HG03064 (cell line): ENCODE measurements around the gene PLEK.
"Not testable (repeated sequence)": the region's sequence is repeated elsewhere in the genome, so short reads cannot be mapped to it uniquely, and the experiment has no call there.

Source experiments
- ATAC-seq: cut with Tn5 transposase; IDR thresholded peaks from one replicate; pipeline ENCODE4 v1.9.1; 2021; ENCODE audit warnings: low read depth; ENCODE audit not compliant: unreplicated experiment

PLEK gene, protein sequence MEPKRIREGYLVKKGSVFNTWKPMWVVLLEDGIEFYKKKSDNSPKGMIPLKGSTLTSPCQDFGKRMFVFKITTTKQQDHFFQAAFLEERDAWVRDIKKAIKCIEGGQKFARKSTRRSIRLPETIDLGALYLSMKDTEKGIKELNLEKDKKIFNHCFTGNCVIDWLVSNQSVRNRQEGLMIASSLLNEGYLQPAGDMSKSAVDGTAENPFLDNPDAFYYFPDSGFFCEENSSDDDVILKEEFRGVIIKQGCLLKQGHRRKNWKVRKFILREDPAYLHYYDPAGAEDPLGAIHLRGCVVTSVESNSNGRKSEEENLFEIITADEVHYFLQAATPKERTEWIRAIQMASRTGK

DNA sequence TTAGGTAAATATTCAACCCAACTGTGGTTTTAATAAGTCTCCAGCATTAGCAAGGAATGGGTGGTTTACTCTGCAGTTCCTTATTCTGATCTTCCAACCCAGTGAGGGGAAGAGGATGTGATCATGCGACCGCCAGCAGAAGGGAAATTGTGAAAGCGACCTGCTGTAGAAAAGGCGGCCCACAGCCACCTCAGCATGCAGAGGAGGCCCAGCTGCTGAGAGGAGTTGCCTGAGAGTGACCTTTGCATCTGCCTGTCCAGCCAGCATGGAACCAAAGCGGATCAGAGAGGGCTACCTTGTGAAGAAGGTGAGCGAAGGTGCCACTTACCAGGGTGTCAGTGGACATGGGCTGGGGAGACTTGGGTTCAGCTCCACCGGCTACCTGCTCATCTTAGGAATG is at the start of gene PLEK:
PLEK (plus strand) TSS at position 196 of the 400 bp plus-strand sequence; CDS start at position 266, 70 bp downstream.
- ATAC-seq: peak; percentile 45

DNA sequence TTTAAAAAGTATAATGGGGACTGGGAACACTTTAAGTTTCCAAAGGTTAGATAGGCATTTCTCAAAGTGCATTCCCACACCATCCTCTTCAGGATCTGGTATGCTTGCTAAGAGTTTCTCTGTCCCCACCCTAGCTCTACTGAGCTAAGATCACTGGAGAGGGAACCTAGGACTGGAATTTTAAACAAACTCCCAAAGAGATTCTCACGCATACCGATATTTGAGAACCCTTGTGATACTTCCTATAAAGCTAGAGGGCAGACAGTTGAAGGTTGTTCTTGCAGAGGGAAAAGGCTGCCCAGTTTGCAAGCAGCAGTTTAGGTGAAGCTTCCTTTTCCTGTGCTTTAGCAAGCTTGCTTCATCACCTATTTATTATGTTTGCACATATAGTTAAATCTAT is 49.0 kb upstream of the PLEK start:
- no peak for ATAC-seq

DNA sequence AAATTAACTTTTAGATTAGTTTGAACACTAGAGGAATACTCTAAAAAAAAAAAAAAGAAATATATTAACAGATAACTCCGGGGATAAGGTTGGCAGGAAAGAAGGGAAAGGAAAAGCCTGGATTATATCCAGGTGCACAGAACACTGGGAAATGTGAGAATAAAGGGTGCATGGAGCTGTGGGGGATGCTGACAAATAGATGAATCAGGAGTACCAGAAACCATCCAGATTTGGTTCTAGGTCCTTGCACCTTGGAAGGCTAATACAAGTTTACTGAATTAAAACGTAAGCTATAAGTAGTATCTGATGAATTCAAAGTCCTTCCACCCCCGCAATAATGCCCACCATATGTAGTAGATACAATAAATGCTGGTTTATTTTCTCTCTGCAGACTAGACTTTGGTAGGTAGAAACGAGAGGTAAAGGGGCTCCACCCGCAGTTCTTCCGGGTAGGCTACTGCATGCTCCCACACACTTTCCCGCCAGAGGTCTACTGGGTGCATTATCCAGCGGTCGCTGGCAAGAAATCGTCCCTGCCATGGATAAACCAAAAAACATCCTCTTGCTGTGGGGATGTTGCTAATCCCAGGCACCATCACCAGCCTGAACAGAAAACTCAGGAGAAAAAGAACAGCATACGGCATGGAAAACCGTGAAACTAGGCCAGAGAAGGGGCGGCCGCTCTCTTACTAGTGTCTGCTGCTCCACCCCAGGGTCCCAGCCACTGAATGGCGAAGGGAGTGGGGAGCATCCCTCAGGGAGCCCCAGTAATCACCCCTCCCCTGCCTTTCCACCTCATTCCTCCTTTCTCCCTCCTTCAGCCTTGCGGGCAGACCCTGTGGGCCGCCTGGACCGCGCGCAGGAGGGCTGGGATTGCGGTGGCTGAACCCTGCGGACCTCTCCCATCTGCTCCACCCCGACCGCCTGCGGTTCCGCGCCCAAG is 46.8 kb upstream of the PLEK start:
- no peak for ATAC-seq

DNA sequence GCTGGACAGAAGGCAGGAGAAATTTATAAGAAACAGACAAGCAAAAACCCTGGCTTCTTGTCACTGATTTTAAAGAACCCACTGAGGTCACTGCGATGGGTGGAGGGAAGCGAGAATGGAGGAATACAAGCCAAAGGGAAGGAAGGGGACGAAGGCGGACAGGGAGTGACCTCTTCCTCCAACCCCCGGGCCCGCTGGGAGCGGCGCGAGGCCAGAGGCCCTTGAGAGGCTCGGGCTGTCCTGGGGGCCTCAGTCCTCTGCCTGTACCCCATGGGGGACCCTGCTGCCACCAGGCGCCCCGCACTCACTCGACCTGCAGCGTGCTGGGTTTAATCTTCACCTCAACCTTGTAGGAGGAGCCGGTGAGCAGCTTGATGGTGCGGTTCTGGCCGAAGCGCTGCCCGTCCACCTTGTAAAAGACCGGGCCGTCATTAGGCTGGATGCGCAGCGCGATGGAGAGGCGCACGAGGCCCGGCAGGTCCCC is 46.1 kb upstream of the PLEK start:
- ATAC-seq: no peak

DNA sequence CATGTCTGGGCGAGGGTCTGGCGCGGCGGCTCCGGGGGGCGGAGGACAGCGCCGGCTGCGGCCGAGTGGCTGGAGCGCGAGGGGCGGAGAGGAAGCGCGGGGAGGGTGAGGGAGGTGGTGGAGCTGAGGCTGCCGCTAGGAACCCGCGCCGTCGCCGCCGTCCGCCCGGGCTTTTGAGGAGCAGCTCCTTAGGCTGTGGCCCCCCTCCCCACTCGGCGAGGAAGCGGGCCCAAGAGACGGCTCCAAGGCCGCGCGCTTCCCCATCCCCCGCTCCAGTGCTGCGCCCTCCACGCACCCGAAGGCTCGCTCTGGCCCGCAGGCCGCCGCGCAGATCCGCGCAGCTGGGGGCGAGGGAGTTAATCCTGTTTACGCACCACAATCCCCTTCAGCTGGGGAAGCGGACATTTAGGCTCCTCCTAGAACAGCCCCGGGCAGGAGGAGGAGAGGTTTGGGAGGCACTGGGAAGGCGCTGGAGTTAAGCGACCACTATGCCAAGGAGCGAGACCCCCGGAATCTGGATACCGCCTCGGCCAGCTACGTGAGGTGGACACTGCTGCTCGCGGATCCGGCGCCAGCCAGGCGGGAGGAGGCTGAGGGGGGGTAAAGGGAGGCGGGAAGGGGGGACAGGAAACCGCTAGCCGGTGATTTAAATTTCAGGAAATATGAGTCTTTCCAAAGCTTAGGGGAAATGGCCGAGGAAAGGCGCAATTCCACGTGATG is 45.5 kb upstream of the PLEK start, which contains the start of gene CNRIP1:
CNRIP1 (minus strand) TSS at position 552 of the 720 bp plus-strand sequence; CDS start at position 3, 549 bp downstream.
- no peak for ATAC-seq

DNA sequence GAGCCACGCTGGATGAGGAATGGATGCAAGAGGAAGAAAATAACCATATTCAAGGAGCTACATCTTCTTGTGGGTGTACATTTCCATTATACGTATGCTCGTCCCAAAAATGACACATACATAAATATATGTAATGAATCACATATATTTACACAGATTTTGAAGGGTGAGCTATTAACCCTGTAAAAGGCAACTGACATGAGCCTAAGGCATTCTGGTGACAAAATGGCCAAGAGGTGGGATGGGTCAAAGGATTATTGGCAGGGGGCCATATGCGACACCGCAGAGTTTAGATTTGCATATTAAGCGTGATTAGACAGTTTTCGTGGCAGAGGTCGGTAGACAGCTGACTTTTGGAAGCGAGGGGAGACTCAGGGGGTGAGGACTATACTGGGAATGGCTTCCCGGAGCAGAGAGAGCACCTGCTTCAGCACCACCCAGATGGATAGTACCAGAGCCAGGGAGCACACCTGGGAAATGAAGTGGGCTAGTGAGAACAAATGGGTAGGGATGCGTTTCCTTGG is 44.9 kb upstream of the PLEK start:
- ATAC-seq: no peak

DNA sequence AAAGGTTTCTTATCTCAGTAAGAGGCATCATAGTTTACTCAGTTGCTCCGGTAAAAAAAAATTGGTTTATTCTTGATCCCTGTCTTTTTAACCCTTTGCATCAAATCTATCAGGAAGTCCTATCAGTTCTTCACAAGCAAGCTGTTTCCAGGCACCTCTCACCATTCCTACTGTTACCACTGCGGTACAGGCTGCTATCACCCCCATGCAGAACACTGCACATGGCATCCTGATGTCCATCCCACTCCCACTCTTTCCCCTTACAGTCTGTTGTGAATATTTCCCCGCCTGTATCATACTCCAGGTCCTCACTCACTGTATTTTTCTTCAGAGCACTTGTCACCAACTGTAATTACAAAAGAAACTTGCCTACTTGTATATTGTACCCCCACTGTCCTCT is 40.0 kb upstream of the PLEK start:
- ATAC-seq: no peak

DNA sequence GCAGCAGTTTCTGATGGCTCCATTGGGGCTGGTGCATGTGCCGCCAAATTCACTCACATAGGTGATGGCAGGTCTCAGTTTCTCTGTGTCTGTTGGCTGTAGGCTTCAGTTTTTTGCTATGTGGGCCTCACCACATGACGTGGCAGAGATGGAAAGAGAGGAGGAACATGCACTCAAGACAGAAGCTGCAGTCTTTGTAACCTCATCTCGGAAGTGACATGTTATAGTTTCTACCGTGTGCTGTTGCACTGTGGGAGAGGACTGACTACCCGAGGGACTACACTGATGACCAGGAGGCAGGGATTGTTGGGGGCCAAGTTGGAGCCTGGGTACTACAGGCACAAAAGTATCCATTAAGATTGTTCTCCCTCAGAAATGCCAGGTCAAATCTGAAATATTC is 36.2 kb upstream of the PLEK start:
- ATAC-seq: no peak

DNA sequence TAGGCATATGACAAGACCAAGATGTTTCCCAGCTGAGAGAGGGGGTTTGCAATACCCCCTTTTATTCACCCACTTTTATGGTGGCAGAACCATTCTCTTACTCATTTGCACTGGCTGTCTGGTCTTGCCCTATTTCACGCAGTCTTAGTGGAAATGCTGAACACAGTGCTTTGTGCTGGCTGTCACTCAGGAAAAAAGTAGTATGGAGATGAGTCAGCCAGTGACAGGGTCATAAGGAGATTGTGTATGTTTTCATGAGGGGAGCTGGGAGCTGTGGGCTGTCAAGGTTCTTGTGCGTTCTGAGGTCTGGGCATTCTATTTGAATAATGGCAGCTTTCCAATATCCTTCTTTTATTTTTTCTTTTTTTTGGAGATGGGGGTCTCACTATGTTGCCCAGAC is 34.4 kb upstream of the PLEK start:
- ATAC-seq: no peak

DNA sequence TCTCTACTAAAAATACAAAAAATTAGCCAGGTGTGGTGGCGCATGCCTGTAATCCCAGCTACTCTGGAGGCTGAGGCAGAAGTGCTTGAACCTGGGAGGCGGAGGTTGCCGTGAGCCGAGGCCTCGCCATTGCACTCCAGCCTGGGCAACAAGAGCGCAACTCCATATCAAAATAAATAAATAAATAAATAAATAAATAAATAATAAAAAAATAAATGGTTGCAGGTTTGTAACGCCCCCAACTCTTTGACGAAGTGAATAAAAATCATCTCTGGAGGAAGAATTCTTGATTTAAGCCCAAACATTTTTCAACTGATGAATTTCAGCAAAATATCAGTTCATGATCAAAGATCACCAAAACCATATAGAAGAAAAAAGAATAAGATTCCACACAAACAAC is 32.1 kb upstream of the PLEK start:
- no peak for ATAC-seq

DNA sequence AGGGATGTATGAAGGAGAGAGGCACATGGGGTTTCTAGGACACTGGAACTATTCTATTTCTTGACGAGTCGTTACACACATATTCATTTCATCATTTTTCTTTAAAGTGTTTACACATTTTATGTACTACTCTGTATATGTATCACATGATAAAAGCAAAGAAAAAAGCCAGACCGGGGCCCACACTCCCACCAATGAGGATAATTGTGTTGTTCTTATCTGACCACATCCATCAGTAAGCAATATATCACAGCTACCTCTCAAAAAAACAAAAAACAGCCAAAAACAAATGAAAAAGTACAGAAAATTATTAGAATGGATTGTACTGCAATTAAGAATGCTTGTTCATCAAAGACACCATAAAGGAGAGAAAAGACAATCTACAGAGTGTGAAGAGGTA is 31.2 kb upstream of the PLEK start:
- no peak for ATAC-seq

DNA sequence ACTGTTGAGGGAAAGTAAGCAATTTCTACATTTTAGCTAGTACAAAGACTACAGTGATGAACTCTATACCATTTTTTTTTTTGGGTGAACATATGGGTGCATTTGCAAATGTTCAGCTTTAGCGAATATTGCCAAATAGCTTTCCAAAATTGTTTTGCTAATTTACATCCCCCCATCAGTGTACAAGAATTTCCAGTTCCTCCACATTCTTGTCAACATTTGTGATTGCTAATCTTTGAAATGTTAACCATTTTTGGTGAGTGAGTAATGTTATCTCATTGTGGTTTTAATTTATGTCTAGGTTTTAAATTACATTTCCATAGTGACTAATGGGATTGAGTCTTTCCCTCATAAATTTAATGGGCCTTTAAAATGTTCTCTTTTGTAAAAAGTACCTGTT is 28.9 kb upstream of the PLEK start:
- ATAC-seq: no peak

DNA sequence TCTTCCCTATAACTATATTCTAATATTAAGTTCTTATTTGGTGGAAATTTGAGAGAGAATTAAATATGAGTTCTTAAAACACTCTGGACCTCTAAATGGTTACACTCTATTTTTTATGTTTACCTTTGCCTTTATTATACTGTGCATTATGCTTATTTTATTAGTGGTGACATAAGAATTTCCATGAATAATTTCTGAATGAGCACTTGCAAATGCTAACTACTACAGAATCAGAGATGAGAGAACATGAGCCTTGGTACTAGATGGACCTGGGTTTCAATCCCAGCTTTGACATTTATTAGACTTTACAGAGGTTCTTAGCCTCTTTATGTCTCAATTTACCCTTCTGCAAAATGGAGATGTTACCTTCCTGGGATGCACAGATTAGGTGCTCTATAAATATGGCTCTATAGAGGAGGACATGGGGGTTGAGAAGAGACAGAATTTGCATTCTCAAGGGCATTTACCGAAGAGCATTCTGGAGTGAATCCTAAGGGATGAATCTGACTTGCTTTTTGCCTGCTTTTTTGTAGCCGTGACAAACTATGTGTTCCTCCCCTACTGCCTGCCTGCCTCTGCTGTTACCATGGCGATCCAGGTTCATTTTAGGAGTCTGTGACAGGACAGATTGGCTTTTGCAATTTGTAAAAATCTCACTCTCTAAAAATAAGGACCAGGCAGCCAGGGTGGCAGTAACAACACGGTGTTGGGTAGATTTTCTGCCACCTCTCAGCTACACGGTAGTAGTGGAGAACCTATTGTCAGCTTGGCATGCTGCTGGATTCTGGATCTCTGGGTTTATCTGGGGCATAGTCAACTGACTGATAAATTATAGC is 24.6 kb upstream of the PLEK start:
- ATAC-seq: no peak

DNA sequence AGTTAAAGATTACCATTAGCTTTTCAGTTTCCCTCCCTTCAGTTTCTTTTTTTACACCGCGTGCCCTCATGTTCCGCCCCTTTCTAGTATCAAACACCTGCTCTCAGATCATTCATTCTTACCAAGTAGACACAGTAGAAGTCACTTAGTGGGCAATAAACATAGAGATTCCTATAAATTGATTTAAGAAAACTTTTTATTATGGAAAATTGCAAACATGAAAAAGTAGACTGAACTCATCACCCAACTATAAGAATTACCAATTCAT is 24.1 kb upstream of the PLEK start:
- ATAC-seq: no peak

DNA sequence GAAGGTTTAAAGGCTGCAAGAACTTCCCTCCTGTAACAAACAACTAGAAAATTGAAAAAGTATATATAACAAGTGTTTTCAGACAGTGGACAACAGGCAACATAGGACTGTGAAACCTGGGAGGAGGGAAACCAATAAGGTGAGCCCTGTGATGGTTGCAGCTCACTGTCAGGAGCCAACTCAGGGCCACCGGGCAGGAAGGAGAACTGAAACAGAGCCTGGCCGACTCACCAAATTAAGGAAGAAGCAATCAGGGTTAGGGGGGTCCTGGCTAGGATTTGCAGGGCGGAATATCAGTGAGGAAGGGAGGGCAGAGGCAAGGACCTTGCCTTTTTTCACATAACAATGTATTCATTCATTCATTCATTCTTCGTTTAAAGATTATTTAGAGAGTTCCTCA is 23.5 kb upstream of the PLEK start:
- no peak for ATAC-seq

DNA sequence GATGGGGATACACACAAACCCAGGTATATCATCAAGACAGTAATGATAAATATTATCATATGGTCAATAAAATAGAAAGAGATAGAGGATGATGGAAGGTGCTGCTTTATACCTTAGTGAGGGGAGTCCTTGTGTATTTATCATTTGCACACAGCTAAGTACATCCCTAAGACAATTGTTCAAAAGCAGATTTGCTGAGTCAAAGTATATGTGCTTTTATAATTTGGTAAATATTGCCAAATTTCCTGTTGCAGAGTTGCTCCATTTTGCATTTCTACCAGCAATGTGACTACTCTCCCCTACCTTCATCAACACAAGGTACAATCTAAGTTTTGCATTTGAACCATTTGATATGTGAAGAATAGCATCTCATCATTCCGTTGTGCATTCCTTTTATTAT is 22.6 kb upstream of the PLEK start:
- no peak for ATAC-seq

DNA sequence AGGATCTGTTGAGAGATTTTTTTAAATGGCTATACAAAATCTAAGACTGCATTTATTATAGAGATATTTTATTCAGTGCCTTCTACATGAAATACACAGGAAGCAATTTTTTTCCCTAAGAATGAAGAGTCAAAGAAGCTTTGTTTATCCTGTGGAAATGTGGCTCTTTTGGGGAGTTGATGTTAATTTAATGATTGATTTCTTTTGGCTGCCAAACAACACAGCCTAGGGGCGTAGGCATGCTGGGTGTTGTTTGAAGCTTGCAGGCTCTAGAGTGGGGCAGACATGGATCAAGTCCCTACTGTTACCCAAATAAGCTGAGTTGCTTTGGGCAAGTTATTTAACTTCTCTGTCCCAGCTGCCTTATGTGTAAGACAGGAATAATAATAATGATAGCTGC is 21.1 kb upstream of the PLEK start:
- ATAC-seq: no peak

DNA sequence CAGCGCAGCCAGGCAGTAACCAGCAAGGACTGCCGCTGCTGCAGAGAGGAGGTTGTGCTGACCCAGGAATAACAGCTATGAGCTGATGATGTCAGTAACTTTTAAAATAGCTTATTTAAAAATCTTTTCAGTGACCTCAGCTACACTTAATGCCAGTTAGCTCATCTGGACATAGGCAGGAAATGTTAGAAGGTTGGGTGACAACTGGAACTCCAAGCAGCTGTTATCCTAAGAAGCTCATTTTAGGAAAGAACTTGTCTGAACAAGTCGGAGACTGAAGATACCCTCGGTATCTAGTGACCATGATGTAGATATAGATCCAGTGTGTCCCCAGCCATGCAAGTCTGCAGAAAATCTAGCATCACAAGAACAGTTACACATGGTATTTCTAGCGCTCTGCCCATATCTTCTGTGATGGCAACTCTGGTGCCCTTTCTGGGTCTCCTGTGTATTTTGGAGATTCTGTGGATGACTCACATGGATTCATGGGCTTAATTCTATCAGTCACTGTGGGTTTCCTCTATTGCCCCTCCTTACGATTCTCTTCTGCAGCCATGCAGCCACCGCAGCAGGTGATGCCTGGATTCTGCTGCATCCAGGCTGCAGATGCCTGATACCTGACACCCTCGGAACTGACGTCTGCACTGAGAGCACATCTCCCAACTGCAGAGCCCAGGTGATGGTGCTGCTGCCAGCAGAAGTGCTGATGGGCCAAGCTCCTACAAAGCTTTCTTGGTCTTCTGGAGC is 19.8 kb upstream of the PLEK start:
- no peak for ATAC-seq

DNA sequence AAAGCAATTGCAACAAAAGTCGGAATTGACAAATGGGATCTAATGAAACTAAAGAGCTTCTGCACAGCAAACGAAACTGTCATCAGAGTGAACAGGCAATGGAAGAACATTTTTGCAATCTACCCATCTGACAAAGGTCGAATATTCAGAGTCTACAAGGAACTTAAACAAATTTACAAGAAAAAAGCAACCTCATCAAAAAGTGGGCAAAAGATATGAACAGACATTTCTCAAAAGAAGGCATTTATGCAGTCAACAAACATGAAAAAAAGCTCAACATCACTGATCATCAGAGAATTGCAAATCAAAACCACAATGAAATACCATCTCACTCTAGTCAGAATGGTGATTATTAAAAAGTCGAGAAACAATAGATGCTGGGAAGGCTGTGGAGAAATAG is 16.0 kb upstream of the PLEK start:
- not testable (repeated sequence) for ATAC-seq
